AG04449 (cell line): ENCODE data around the gene TEX28.
"Not testable (repeated sequence)": the region's sequence is repeated elsewhere in the genome, so short reads cannot be mapped to it uniquely, and the experiment has no call there.

Source experiments
- CTCF ChIA-PET: fragments of 350-600 bp; formaldehyde crosslinking; extraction: SDS; loops from one replicate; lab custom pipeline; 2021; ENCODE audit warnings: antibody characterized with exemption; lab: Yijun Ruan, JAX
- POLR2A ChIA-PET: fragments of 400-600, 350-600 bp; formaldehyde crosslinking; extraction: SDS; loops from one replicate; lab custom pipeline; 2020; ENCODE audit warnings: antibody characterized with exemption, inconsistent platforms; lab: Yijun Ruan, JAX
- DNase-seq: peaks from one replicate; pipeline ENCODE4 v3.0.0-alpha.2; 2010; ENCODE audit warnings: low read depth, low spot score
- H3K4me3 ChIP-seq: 2 replicates; pipeline ENCODE4 v1.5.1; 2011; ENCODE audit warnings: low read depth, mild to moderate bottlenecking, control low read depth, low read length
- TF ChIP-seq, protein P1 (sequence below): IDR thresholded peaks from one replicate; pipeline ENCODE4 v1.5.1; 2011; ENCODE audit warnings: mild to moderate bottlenecking, moderate library complexity, low read length, control low read depth, inconsistent platforms; ENCODE audit not compliant: insufficient read depth; ENCODE audit errors: missing control alignments

The TEX28 gene, protein sequence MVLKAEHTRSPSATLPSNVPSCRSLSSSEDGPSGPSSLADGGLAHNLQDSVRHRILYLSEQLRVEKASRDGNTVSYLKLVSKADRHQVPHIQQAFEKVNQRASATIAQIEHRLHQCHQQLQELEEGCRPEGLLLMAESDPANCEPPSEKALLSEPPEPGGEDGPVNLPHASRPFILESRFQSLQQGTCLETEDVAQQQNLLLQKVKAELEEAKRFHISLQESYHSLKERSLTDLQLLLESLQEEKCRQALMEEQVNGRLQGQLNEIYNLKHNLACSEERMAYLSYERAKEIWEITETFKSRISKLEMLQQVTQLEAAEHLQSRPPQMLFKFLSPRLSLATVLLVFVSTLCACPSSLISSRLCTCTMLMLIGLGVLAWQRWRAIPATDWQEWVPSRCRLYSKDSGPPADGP

DNA sequence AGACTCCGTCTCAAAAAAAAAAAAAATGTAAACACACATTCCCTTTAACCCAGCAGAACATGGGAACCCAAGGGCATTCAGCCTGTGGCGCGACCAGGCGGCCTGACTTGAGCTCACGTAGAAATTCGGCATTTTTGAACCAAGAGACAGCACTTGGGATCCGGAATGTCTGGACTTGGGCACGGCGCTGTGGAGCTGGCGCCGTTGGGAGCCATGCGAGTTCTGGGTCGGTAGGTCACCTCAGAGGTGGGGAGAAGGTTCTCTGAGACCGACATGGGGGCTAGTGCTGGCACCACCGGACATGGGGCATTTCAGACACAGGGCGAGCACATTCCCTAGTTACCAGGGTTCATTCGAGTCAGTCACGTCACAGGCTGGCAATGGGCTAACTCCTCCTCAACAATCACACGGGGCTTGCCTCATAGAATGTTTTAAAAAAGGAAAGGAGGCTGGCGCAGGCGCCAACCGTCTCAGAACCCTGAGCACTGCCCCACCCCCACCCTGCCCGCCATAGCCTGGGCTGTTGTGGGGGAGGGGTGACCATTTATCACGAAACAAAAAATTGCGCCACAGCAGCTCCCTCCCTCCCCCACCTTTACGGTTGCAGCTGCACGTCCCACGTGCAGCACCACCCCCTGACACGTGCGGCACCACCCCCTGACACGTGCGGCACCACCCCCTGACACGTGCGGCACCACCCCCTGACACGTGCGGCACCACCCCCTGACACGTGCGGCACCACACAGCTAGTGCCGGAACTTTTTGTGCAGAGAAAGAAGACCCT lies at the start of gene TEX28:
Gene TEX28 (minus strand): TSS at position 334 of the 784 bp plus-strand sequence. CDS start 3,007 bp downstream, outside the sequence.
- ChIA-PET POLR2A (no interaction called here), CTCF (interaction anchor here (1.0 to 2.8 kb wide), 2 partner anchors 9 to 12 kb away, joined by 3 to 8 read pairs; no protein-coding TSS in a partner anchor)
- H3K4me3 ChIP-seq: no peak within 1 kb of the TSS
- no peak for DNase-seq
- TF ChIP-seq, protein P1, sequence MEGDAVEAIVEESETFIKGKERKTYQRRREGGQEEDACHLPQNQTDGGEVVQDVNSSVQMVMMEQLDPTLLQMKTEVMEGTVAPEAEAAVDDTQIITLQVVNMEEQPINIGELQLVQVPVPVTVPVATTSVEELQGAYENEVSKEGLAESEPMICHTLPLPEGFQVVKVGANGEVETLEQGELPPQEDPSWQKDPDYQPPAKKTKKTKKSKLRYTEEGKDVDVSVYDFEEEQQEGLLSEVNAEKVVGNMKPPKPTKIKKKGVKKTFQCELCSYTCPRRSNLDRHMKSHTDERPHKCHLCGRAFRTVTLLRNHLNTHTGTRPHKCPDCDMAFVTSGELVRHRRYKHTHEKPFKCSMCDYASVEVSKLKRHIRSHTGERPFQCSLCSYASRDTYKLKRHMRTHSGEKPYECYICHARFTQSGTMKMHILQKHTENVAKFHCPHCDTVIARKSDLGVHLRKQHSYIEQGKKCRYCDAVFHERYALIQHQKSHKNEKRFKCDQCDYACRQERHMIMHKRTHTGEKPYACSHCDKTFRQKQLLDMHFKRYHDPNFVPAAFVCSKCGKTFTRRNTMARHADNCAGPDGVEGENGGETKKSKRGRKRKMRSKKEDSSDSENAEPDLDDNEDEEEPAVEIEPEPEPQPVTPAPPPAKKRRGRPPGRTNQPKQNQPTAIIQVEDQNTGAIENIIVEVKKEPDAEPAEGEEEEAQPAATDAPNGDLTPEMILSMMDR: no peak

DNA sequence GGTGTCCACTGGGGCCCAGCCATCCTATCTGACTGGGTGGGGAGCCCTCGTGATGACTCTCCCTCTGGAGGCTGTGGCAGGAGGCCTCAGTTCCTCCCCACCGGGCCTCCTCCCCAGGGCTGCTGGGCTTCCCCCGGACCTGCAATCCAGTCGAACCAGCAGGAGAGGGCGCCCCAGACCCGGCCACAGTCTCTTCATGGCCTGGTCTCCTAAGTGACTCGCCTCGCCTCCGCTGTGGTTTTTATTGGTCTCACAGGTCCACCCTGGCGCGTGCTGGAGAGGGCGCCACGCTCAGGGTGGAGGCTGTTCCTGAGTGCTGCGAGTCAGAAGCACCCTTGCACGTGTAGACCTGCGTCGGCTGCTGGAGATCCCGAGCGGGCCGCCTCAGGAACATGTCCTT lies 48.7 kb upstream of the TEX28 start:
- POLR2A ChIA-PET, DNase-seq, CTCF ChIA-PET, H3K4me3 ChIP-seq: not testable (repeated sequence)

GRCh38 chrX:154343063-154343462 lies 48.1 kb upstream of the TEX28 start:
- DNase-seq, H3K4me3 ChIP-seq, POLR2A ChIA-PET, CTCF ChIA-PET: not testable (repeated sequence)

DNA sequence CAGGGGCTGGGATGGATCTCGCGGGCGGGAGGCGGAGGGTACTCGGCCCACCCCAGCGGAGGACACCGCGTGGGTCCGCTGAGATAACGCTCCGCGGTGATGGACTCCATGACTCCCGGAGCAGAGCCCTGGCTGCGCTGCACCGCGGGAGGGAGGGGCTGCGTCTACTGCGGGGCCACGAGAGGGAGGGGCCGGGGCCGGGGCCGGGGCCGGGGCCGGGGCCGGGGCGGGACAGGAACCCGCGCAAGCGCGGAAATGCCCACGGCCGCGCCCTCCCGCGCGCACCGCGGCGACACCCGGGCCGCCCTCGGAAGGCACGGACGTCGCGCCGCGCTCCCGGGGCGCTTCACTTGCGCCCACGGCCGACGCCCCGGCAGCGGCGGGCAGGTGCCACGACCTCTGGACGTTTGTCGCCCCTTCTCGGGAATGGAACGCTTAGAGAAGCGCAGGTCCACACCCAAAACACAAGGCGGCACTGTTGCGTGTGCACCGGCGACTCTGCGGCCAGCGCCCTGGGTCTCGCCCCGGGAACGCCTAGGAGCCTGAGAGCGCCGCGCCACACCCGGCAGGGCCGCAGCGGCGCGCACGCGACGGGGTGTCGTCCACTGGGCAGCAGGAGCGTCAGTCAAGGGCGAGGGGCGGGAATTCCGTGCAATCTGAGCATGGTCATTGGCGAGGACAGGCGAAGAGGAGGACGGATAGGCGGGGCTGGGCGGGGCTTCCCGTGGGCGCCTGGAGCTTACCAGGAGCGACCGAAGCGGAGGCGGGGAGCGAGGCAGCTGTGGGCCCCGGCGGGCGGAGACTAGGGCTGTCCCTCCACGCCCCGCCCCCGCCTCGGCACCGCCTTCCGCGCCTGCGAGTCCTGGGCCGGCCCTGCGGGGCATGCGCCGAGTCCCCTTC lies 46.7 kb upstream of the TEX28 start:
- H3K4me3 ChIP-seq, CTCF ChIA-PET, DNase-seq, POLR2A ChIA-PET: not testable (repeated sequence)

DNA sequence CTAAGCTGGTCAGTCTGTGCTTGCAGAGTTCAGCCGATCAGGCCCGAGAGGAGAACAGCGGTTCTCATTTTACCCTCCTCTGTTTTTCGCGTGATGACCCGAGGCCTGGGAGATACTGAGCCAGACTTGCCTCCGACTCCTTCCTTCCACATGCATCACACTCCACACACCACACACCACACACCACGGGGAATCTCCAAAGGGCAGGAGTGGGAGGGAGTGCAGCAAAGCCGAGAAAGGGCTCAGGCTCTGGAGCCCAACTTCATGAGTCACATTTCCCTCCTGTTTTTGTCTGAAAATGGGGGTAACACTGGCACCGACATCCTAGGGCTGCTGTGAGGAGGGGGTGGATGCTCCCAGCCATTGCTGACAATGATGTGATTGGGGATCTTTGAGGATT lies 39.6 kb upstream of the TEX28 start:
- DNase-seq: no peak
- TF ChIP-seq, protein P1: no peak
- no peak overlapping the region for H3K4me3 ChIP-seq
- CTCF ChIA-PET: interaction anchor here (2.3 kb wide), 1 partner anchor 39 kb away, joined by 7 read pairs; the partner anchor contains the start of gene FLNA
- POLR2A ChIA-PET: no interaction called here

- no peak for DNase-seq
- TF ChIP-seq, protein P1: no peak
- H3K4me3 ChIP-seq: no peak overlapping the region
- ChIA-PET CTCF (interaction anchor here (2.3 kb wide), 1 partner anchor 40 kb away, joined by 7 read pairs; the partner anchor contains the start of gene FLNA), POLR2A (no interaction called here)
These were observed 38.9 kb upstream of the TEX28 start for GRCh38 chrX:154333837-154334271.

DNA sequence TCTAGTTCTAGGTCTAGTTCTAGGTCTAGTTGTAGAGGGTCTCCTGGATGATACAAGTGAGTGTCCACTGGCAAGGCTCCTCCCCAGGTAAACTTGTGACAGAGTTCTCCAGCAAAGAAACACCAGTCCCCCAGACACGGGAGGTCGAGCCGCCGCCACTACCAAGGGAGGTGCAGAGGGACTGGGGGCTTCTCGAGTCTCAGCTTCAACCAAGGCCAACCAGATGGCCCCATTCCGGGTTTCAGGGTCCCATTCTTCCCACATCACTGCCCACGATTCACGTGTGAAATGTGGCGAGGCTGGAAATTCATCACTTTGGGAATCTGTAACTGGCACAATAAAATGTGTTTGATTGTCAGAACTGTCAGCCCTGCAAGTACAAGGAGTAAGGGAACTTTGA lies 38.2 kb upstream of the TEX28 start:
- no peak for DNase-seq
- TF ChIP-seq, protein P1: no peak
- H3K4me3 ChIP-seq: no peak overlapping the region
- ChIA-PET POLR2A (no interaction called here), CTCF (interaction anchor here (2.3 kb wide), 1 partner anchor 41 kb away, joined by 7 read pairs; the partner anchor contains the start of gene FLNA)
